ENCODE measurements around the gene PITX2. TPM values are rescaled to one million over a fixed set of nuclear protein-coding genes. Genes with fewer than 3 reads are reported as not detected.

PITX2 gene
- total and polyA plus RNA-seq, 2 of the 8 experiments (the other 6 are each of a cell fraction or from before 2014, with no cell fraction given): 0.09 to 0.67 TPM

- no peak for TF ChIP-seq RXRA (IDR thresholded peaks at IDR 0.05; ENCODE audit: insufficient read depth, low read depth, low read length)
- no peak for TF ChIP-seq CTCF (IDR thresholded peaks at IDR 0.05; ENCODE audit: control extremely low read depth in 1 of 3, insufficient read depth in 1 of 3, low read depth in 1 of 3, low read length in 3 of 3)
- TF ChIP-seq HDAC6 (IDR thresholded peaks at IDR 0.05; ENCODE audit: low read depth, low read length): no peak
Observed at GRCh38 chr4:110667670-110668069, 44.8 kb upstream of the PITX2 start (continued).
